Neuron (in vitro differentiated cells): ENCODE results near the gene SHANK3.

Experiments used
- H2AFZ ChIP-seq: one replicate; pipeline ENCODE4 v1.6.1; 2013; ENCODE audit warnings: low read depth, mild to moderate bottlenecking, inconsistent platforms, low read length, moderate library complexity
- H3K27me3 ChIP-seq: one replicate; pipeline ENCODE4 v1.6.1; 2013; ENCODE audit warnings: low read length; ENCODE audit not compliant: insufficient read depth
- H3K36me3 ChIP-seq: one replicate; pipeline ENCODE4 v1.6.1; 2013; ENCODE audit warnings: low read length; ENCODE audit not compliant: insufficient read depth
- H3K4me1 ChIP-seq: one replicate; pipeline ENCODE4 v1.6.1; 2013; ENCODE audit warnings: low read length; ENCODE audit not compliant: insufficient read depth
- H3K4me3 ChIP-seq: 2 replicates; pipeline ENCODE4 v1.5.1; 2013; ENCODE audit warnings: mild to moderate bottlenecking, low read length, moderate library complexity
- H3K9me3 ChIP-seq: one replicate; pipeline ENCODE4 v1.6.1; 2013; ENCODE audit warnings: low read length

Gene SHANK3

GRCh38 chr22:50677493-50678217 lies 5.0 kb downstream of the SHANK3 start:
- H3K27me3 ChIP-seq, result no peaks in the 10 kb centered on the region
- no peaks in the 10 kb centered on the region for H3K9me3 ChIP-seq
- peaks cover 7% of the 10 kb centered on the region for H3K36me3 ChIP-seq
- peaks cover 14% of the 10 kb centered on the region for H3K4me1 ChIP-seq
- H3K4me3 ChIP-seq, result no peak overlapping the region
- H2AFZ ChIP-seq, result no peak overlapping the region

- Histone ChIP-seq H3K9me3 (no peaks in the 10 kb centered on the region), H2AFZ (no peak overlapping the region), H3K27me3 (no peaks in the 10 kb centered on the region), H3K36me3 (peaks cover 7% of the 10 kb centered on the region), H3K4me1 (peaks cover 13% of the 10 kb centered on the region), H3K4me3 (no peak overlapping the region)
These were observed 5.6 kb downstream of the SHANK3 start for GRCh38 chr22:50678218-50678650.

- H3K36me3 ChIP-seq, result peaks cover 7% of the 10 kb centered on the region
- H3K9me3 ChIP-seq, result no peaks in the 10 kb centered on the region
- H3K4me3 ChIP-seq, result no peak overlapping the region
- H3K27me3 ChIP-seq, result no peaks in the 10 kb centered on the region
- no peak overlapping the region for H2AFZ ChIP-seq
- peaks cover 8% of the 10 kb centered on the region for H3K4me1 ChIP-seq
These were observed 6.3 kb downstream of the SHANK3 start for GRCh38 chr22:50678651-50679521.

- Histone ChIP-seq H3K36me3 (peaks cover 11% of the 10 kb centered on the region), H3K4me1 (no peaks in the 10 kb centered on the region), H3K4me3 (no peak overlapping the region), H2AFZ (no peak overlapping the region), H3K9me3 (no peaks in the 10 kb centered on the region), H3K27me3 (no peaks in the 10 kb centered on the region)
These were observed 10.7 kb downstream of the SHANK3 start for GRCh38 chr22:50683086-50683993.

DNA sequence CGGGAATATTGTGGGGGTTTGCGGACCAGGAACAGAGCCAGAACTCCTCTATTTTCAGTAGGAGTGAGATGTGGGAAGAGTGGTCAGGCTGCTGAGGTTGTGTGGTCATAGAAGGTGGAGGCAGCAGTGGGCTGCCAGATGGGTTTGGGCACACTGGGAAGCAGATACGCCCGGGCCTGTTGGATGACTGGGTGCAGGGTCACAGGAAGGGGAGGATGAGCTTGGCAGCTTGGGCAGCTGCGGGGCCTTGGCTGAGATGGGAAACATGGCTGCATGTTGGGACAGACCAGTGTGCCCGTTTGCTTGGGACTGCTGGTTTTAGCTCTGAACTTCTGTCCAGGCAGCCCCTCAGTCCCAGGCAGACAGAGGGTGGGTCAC lies 11.4 kb downstream of the SHANK3 start:
- no peaks in the 10 kb centered on the region for H3K4me1 ChIP-seq
- no peak overlapping the region for H2AFZ ChIP-seq
- H3K36me3 ChIP-seq, result peaks cover 9% of the 10 kb centered on the region
- no peak overlapping the region for H3K4me3 ChIP-seq
- no peaks in the 10 kb centered on the region for H3K9me3 ChIP-seq
- H3K27me3 ChIP-seq, result no peaks in the 10 kb centered on the region

GRCh38 chr22:50684501-50684900 lies 11.9 kb downstream of the SHANK3 start:
- H3K4me3 ChIP-seq, result no peak overlapping the region
- H3K36me3 ChIP-seq, result peaks cover 9% of the 10 kb centered on the region
- H3K9me3 ChIP-seq, result no peaks in the 10 kb centered on the region
- no peaks in the 10 kb centered on the region for H3K27me3 ChIP-seq
- H3K4me1 ChIP-seq, result no peaks in the 10 kb centered on the region
- no peak overlapping the region for H2AFZ ChIP-seq

DNA sequence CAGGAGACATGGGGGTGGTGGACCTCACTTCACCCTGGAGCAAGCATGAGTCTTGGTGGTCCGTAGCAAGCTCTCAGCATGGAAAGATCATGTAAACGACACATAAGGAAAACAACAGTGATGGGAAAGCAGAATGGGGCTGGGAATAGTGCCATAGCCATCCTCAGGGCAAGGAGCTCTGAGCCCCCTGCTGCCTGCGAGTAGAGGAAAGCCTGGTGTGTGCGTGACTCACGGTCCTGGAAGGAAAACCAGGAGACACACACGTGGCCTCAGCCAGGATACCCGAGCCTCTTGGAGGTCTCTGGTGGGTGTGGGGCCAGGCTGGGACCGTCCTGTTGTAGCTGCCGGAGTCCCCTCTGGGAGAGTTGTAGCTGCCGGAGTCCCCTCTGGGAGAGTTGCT lies 12.4 kb downstream of the SHANK3 start:
- H3K4me1 ChIP-seq, result no peaks in the 10 kb centered on the region
- no peak overlapping the region for H3K4me3 ChIP-seq
- H3K9me3 ChIP-seq, result no peaks in the 10 kb centered on the region
- no peaks in the 10 kb centered on the region for H3K27me3 ChIP-seq
- H3K36me3 ChIP-seq, result peaks cover 9% of the 10 kb centered on the region
- H2AFZ ChIP-seq, result no peak overlapping the region

DNA sequence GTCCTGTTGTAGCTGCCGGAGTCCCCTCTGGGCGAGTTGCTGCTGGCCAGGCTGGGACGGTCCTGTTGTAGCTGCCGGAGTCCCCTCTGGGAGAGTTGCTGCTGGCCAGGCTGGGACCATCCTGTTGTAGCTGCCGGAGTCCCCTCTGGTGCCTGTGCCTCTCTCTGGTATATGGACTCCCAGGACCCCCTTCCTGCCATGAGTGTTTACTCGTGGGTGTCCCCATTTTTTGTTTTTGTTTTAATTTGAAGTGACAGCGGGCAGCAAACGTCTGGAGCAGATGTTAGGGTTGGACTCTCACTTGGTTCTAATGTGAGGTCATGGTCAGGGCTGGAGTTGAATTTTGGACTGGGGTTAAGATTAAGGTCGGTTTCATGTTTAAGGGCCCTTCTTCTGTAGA lies 14.2 kb downstream of the SHANK3 start:
- Histone ChIP-seq H3K27me3 (no peaks in the 10 kb centered on the region), H3K4me1 (no peaks in the 10 kb centered on the region)

DNA sequence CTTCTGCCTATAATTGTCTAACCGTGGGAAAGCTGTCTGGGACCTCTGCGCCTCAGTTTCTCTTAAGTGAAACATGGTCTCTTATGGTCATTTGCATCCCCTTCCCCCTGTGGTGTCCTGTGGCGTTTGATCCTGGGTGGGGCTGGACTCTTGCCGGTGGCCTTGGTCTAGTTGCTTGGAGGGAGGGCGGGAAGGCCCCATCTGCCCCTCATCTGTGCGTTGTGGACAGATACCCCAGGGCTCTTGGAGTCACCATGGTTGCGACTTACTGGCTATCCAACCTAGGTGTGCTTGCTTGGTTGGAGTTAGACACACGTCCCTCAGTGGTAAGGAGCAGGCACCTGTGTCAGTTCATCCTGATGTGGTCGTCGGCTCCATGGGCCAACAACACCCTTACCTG lies 15.2 kb downstream of the SHANK3 start:
- H3K27me3 ChIP-seq, result no peaks in the 10 kb centered on the region
- peaks cover 9% of the 10 kb centered on the region for H3K36me3 ChIP-seq
- H3K4me1 ChIP-seq, result no peaks in the 10 kb centered on the region
- no peaks in the 10 kb centered on the region for H3K9me3 ChIP-seq
- H2AFZ ChIP-seq, result no peak overlapping the region
- H3K4me3 ChIP-seq, result no peak overlapping the region

More for the DNA sequence above, 14.2 kb downstream of the SHANK3 start:
- peaks cover 9% of the 10 kb centered on the region for H3K36me3 ChIP-seq
- no peak overlapping the region for H2AFZ ChIP-seq
- H3K4me3 ChIP-seq, result no peak overlapping the region
- no peaks in the 10 kb centered on the region for H3K9me3 ChIP-seq

DNA sequence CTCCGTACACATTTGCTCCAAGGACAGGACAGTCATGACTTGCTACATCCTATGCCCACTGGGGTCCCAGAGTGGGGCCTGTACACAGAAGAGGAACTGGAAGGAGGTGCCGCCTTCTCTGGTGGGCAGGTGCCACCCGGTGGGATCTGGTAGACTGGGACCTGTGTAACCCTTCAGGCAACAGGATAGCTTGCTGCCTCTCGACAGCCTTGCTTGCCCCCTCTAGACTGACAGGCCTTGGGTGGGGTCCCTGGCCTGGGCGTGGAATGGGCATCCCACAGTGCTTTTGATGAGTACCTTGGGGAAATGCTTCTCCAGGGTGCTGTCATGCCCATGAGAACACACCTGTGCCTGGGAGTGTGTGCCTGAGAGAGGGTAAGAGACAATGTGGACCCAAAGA lies 15.8 kb downstream of the SHANK3 start:
- no peaks in the 10 kb centered on the region for H3K9me3 ChIP-seq
- no peaks in the 10 kb centered on the region for H3K27me3 ChIP-seq
- H3K4me1 ChIP-seq, result no peaks in the 10 kb centered on the region
- peaks cover 9% of the 10 kb centered on the region for H3K36me3 ChIP-seq
- H3K4me3 ChIP-seq, result no peak overlapping the region
- H2AFZ ChIP-seq, result no peak overlapping the region

DNA sequence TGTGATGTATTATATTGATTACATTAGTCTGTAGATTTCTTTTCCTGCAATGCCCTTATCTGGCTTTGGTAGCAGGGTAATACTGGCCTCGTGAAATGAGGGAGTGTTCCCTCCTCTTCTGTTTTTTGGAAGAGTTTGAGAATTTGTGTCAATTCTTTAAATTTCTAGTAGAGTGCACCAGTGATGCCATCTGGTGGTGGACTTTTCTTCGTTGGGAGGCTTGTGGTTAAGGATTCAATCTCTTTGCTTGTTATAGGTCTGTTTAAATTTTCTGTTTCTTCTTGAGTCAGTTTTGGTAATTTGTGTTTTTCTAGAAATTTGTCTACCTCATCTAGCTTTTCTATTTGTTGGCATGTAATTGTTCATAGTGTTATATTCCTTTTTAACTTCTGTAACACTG lies 18.9 kb downstream of the SHANK3 start:
- Histone ChIP-seq H3K36me3 (peaks cover 5% of the 10 kb centered on the region), H3K27me3 (no peaks in the 10 kb centered on the region), H3K4me3 (no peak overlapping the region), H3K4me1 (peaks cover 6% of the 10 kb centered on the region), H2AFZ (no peak overlapping the region), H3K9me3 (no peaks in the 10 kb centered on the region)

DNA sequence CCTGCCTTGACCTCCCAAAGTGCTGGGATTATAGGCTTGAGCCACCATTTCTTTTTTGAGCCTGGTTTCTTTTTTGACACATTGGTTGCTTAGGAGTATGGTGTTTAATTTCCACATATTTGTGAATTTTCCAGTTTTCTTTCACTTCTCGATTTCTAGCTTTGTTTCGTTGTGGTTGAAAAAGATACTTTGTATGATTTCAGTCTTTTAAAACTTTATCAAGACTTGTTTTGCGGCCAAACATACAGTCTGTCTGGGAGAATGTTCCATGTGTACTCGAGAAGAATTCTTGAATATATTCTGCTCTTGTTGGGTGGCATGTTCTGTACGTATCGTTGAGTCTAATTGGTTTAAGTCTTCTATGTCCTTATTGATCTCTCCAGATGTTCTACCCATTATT lies 20.8 kb downstream of the SHANK3 start:
- H3K36me3 ChIP-seq, result peaks cover 2% of the 10 kb centered on the region
- no peak overlapping the region for H3K4me3 ChIP-seq
- H3K9me3 ChIP-seq, result no peaks in the 10 kb centered on the region
- H2AFZ ChIP-seq, result no peak overlapping the region
- no peaks in the 10 kb centered on the region for H3K27me3 ChIP-seq
- H3K4me1 ChIP-seq, result peaks cover 14% of the 10 kb centered on the region
